NCI-H2227 treated with DMSO at 0.1 percent for 48 hours (cell line): Measurements from ENCODE around the gene DDX56.
A peak's percentile ranks its signal among the peaks of the same experiment; 100 is the strongest.
"Not testable (repeated sequence)": the region's sequence is repeated elsewhere in the genome, so short reads cannot be mapped to it uniquely, and the experiment has no call there.

Source experiments
- DNase-seq: peaks from one replicate; lab custom pipeline; 2025; lab: John Stamatoyannopoulos, UW

DDX56 gene

DNA sequence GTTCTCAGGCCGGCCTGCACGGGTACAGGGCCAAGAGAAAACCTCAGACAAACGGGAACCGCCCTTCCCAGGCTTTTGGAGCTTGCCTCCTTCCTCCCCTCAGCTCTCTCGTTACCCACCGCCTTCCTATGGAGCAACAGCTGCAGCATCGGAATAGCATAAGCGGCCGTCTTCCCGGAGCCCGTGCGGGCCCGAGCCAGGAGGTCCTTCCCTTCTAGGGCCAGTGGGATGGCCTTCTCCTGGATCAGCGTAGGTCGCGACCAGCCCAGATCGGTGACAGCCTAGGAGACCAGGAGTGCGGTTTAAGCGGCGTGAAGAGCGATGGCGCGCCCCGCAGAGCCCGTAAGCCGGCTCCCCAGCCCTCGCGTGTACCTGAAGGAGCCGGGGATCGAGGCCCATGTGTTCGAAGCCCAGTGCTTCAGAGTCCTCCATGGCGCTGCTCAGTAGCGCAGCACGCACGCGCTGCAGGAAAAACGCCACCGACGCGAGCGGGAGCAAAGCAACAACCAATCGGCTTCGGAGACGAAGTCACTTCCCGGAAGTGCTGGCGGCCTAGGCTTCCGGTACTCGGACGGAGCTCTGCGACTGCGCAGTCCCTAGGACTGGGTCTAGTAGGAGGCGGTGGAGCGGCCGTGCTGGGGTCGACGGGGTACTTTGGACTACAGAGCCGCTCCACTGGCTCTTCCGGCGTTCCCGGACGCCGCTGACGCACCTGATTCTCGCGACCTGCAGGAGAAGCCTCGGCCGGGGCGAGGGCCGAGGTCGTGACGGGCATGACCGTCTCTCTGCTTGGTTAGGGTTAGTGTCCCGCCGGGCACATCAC, at the start of gene DDX56:
TSS of gene DDX56 (minus strand) at position 445 of the 823 bp plus-strand sequence. CDS start at position 432, 13 bp downstream.
- DNase-seq = peak; percentile 88

GRCh38 chr7:44622342-44623151, 48.8 kb upstream of the DDX56 start:
- no peak for DNase-seq

GRCh38 chr7:44621750-44622103, 48.0 kb upstream of the DDX56 start:
- DNase-seq = no peak

GRCh38 chr7:44621034-44621749, 47.5 kb upstream of the DDX56 start:
- no peak for DNase-seq

GRCh38 chr7:44618753-44619152, 45.0 kb upstream of the DDX56 start:
- DNase-seq = no peak

- no peak for DNase-seq
These were observed 44.3 kb upstream of the DDX56 start for GRCh38 chr7:44618045-44618444.

GRCh38 chr7:44617225-44617890, 43.6 kb upstream of the DDX56 start:
- no peak for DNase-seq

DNA sequence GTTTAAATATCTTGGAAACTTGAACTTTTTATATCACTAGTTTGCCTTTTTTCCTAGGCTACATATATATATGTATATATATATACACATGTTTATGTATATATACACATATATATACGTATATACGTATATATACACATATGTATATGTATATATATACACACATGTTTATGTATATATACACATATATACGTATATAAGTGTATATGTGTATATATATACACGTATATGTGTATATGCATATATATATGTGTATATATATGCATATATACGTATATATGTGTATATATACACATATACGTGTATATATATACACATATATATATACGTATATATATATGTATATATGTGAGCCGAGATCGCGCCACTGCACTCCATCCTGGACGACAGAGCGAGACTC, 42.8 kb upstream of the DDX56 start:
- no peak for DNase-seq

DNA sequence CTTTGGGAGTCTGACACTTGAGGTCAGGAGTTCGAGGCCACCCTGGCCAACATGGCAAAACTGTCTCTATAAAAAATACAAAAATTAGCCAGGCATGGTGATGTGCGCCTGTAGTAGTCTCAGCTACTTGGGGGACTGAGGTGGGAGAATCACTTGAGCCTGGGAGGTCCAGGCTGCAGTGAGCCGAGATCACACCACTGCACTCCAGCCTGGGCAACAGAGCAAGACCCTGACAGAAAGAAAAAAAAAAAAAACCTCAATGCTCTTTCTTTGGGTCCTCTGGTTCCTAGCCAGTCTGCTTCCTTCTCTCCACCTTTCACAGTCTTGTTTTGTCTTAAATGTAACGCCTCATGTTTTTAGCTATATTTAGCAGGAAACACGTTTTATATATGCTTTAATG, 42.1 kb upstream of the DDX56 start:
- DNase-seq = no peak

- DNase-seq = no peak
These were observed 41.5 kb upstream of the DDX56 start for GRCh38 chr7:44615149-44615611.

DNA sequence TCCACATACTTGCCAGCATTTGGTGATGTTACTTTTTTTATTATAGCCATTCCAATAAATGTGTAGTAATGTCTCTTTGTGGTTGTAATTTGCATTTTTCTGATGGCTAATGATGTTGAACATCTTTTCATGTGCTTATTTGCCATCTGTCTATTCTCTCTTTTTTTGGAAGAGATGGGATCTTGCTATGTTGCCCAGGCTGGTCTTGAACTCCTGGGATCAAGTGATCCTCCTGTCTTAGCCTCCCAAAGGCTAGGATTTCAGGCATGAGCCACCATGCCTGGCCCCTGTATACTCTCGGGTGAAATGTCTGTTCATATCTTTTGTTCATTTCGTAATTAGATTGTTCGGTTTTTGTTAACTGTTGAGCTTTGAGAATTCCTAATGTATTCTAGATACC, 36.1 kb upstream of the DDX56 start:
- no peak for DNase-seq

DNA sequence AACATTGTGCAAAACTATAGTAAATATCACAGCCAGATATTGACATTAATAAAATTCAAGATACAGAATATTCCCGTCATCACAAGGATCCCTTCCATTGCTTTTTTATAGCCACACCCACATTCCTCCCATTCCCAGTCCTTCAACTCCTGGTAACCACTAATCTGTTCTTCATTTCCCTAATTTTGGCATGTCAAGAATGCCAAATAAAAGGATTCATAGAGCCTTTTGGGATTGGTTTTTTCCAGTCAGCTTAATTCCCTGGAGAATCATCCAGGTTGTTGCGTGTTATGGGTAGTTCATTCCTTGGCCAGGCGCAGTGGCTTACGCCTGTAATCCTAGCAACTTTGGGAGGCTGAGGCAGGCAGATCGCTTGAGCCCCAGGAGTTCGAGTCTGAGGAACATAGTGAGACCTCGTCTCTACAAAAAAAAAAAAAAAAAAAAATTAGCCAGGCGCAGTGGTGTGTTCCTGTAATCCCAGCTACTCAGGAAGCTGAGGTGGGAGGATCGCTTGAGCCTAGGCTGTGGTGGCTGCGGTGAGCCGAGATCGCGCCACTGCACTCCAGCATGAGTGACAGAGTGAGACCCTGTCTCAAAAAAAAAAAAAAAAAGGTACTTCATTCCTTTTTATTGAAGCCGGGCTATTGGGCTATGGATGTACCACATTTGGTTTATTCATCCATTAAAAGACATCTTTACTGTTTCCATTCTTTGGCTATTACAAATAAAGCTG, 35.4 kb upstream of the DDX56 start:
- DNase-seq = no peak

DNA sequence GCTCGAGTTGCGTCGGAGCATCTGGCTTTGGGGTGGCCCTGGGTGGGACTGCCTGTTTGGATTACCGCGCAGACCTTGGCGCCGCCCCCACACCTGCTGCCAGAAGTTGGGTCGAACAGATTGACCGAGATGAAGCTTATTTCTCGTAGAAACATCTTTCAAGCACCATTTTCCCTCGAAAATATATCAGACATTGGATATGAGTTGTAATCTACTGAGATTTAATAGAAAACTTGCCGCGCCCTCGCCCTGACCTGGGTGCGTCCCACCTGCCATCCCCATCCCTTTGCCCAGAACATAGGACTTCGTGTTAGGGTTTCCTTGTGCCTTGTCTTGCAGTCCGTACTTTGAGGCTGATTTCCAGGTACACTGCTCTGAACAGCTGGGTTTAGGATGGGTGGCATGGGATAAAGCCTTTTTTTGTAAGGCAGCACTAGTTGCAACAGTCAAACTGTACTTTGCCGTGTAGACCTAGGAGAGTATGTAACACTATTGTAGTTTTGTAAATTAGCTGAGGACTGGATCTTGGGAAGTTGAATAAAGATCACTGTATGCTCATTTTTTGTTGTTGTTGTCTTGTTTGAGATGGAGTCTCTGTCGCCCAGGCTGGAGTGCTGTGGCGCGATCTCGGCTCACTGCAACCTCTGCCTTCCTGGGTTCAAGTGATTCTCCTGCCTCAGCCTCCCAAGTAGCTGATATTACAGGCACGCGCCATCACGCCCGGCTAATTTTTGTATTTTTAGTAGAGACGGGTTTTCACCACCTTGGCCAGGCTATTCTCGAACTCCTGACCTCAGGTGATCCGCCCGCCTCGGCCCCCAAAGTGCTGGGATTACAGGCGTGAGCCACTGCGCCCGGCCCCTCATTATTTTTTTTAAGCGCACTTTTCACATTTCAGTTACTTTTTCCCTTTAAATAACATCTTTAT, 33.7 kb upstream of the DDX56 start:
- no peak for DNase-seq

- DNase-seq = peak; percentile 92
These were observed 32.8 kb upstream of the DDX56 start, which contains the start of gene OGDH for GRCh38 chr7:44606341-44607140. Gene OGDH (plus strand): TSS chr7:44606627. CDS start chr7:44624344, 17,717 bp downstream.

DNA sequence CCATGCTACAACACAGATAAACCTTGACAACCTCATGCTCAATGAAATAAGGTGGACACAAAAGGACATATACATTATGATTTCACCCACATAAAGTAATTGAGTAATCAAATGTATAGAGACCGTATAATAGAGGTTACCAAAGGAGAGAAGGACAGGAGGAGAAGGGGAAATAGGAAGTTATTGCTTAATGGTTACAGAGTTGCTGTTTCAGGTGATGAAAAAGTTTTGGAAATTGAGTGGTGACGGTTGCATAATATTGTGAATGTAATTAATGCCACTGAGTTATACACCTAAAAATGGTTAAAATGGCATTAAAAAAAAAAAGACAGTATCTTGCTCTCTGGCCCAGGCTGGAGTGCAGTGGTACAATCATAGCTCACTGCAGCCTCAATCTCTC, 31.2 kb upstream of the DDX56 start:
- DNase-seq = no peak

GRCh38 chr7:44603193-44603592, 29.5 kb upstream of the DDX56 start:
- DNase-seq = no peak

GRCh38 chr7:44602576-44602910, 28.8 kb upstream of the DDX56 start:
- DNase-seq = no peak

GRCh38 chr7:44599222-44599621, 25.5 kb upstream of the DDX56 start:
- no peak for DNase-seq

DNA sequence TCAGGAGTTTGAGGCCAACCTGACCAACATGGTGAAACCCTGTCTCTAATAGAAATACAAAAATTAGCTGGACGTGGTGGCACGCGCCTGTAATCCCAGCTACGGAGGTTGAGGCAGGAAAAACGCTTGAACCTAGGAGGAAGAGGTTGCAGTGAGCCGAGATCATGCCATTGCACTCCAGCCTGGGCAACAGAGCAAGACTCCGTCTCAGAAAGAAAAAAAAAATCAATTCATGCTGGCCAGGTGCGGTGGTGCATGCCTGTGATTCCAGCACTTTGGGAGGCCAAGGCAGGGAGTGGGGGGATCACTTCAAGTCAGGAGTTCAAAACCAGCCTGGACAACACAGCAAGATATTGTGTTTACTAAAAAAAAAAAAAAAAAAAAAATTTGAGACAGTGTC, 23.5 kb upstream of the DDX56 start:
- DNase-seq = not testable (repeated sequence)
